Lower leg skin (tissue), 4 donors: ENCODE measurements around the gene STARD3. TPM values are rescaled to one million over a fixed set of nuclear protein-coding genes. Genes with fewer than 3 reads are reported as not detected.

Experiments
- DNase-seq, 2 donors: peaks; one replicate each; pipeline ENCODE4 v3.0.0-alpha.2; 2019; ENCODE audit warnings: low spot score in 2 of 2
- H3K4me3 ChIP-seq: fragments of 200-600 bp; sonication (generic); 2 replicates; pipeline ENCODE4 v1.5.1; 2017; ENCODE audit warnings: mild to moderate bottlenecking, low read depth; ENCODE audit not compliant: poor library complexity, severe bottlenecking
- CTCF ChIP-seq, 3 donors: fragments of 450-650 bp; IDR thresholded peaks; one replicate each; pipeline ENCODE4 v1.5.1; 2016; ENCODE audit warnings: antibody characterized with exemption in 3 of 3, mild to moderate bottlenecking in 3 of 3, moderate library complexity in 2 of 3
- POLR2A ChIP-seq, 2 donors: fragments of 450-650 bp; IDR thresholded peaks; one replicate each; pipeline ENCODE4 v1.6.1; 2016 to 2017; ENCODE audit warnings: antibody characterized with exemption in 2 of 2, mild to moderate bottlenecking in 1 of 2, moderate library complexity in 1 of 2
- WGBS, 2 donors: methylation state at CpG; one replicate each; pipeline ENCODE4 v1.1.5; 2018; 5-methylcytosine and 5-hydroxymethylcytosine counted together
- intact Hi-C: fragments of 100-400 bp; cut with DNase I; formaldehyde crosslinking; loops from one replicate; pipeline ENCODE4 v1.15.0; 2023; ENCODE audit warnings: low total_unique reads
- total RNA-seq, 4 donors: library from RNA; depleted of rRNA; stranded (reverse); fragments of >200 nt; gene quantifications; one replicate each; pipeline ENCODE4 v1.1.0, GENCODE V29; 2016

The STARD3 gene
- total RNA-seq, 4 donors from 2014 or later: 47.7 to 99.7 (median 65.7) TPM

- DNase-seq: peak; percentile 74 to 94
- peak within 1 kb of the TSS; percentile 68 for H3K4me3 ChIP-seq
- 4% methylated on average over 16 to 20 of the region's 20 CpGs for WGBS, 2 donors
- no peak for TF ChIP-seq POLR2A (IDR thresholded peaks at IDR 0.05)
- no peak for TF ChIP-seq CTCF (IDR thresholded peaks at IDR 0.05)
- intact Hi-C loops: no loop called here
These were observed 62.8 kb downstream of the STARD3 start, which contains the start of gene ERBB2 for GRCh38 chr17:39699818-39700147. ERBB2 (plus strand) TSS chr17:39700064; CDS start chr17:39700239, 175 bp downstream.

DNA sequence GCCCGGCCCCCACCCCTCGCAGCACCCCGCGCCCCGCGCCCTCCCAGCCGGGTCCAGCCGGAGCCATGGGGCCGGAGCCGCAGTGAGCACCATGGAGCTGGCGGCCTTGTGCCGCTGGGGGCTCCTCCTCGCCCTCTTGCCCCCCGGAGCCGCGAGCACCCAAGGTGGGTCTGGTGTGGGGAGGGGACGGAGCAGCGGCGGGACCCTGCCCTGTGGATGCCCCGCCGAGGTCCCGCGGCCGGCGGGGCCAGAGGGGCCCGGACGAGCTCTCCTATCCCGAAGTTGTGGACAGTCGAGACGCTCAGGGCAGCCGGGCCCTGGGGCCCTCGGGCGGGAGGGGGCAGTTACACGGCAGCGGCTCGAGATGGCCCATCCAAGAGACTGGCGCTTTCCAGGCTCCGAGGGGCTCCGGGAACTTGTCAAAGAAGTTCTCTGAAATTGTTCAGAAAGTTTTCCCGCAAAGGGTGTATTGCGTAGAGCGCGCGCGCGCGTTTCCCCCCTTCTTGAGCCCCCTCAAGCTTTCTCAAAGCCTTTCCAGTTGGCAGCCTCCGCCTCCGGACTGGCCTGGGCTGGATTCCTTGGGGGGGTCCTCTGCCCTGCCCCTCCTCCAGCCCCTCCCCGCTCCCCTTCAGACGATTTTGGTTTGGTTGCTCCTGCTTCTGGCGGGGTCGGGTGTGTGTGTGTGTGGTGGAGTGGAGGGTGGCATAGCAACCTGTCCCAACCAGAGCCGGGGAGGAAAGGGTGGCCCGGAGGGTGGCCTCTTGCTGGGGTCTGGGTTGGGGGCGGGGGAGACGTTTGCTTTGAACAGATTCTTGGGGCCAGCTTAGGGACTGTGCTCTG, 63.4 kb downstream of the STARD3 start:
- peak overlapping the region; percentile 68 for H3K4me3 ChIP-seq
- TF ChIP-seq CTCF (IDR thresholded peaks at IDR 0.05) (no peak), POLR2A (IDR thresholded peaks at IDR 0.05) (no peak)
- WGBS, 2 donors: 1 to 3% methylated on average over 18 to 51 of the region's 57 CpGs
- no peak for DNase-seq
- intact Hi-C loops: no loop called here

DNA sequence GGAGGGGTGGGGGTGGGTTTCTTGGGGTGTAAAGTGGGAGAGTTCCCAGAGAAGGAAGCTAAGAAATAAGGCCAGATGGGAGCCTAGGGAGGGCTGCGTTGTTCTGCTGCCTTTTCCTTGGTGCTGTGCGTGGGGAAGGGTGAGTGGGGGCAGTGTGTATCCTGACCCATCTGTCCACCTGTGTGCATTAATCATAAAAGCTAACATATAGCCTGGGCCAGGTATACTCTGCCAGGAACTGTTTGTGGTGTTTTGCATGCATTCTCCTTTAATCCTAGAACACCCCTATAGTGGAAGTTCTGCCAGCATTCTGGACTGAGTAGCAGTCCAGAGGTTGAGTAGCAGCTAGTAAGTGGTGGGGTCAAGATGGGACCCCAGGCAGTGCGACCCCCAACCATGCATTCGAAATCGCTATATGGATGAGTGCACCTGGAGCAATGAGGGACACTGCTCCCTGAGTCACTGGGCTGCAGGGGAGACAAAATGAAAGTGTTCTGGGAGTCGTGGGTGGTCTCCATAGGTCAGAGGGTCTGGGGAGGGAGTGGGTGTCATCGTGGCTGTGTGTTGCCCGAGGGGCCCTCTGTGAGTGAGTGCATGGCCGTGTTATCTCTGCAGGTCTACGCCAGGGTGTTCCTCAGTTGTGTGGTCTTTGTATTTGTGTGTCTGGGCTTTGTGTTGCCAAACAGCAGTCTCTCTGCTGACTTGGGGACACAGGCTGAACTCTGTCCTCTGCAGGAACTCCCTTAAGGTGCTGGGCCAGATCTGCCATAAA, 64.3 kb downstream of the STARD3 start:
- TF ChIP-seq POLR2A (IDR thresholded peaks at IDR 0.05) (no peak), CTCF (IDR thresholded peaks at IDR 0.05) (no peak)
- DNase-seq: no peak
- 32 to 43% methylated on average over 10 of the region's 10 CpGs for WGBS, 2 donors
- H3K4me3 ChIP-seq: peak overlapping the region; percentile 68
- intact Hi-C loops: no loop called here

DNA sequence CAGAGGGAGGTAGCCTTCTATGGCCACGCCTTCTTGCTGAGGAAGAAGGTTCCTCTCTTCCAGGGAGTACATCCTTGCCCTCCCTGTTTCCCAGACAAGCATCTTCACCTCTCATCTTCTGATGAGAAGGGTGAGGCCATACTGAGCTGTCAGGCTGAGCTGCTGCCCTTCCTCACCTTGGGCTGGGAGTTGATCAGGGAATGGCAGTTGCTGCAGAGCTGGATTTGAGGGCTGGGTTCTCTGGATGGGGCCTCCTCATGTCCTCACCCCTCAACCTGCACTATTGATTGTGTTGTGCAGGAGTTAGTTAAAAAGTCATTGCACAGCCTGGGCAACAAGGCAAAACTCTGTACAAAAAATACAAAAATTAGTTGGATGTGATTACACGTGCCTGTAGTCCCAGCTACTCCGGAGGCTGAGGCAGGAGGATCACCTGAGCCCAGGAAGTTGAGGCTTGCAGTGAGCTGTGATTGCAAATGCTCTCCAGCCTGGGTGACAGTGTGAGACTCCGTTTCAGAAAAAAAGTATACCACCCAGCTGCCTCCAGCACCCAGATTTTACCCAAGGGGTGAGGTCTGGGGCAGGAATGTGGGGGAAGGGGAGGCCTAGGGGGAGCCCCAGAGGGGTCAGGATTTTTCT, 65.0 kb downstream of the STARD3 start:
- DNase-seq: no peak
- no peak overlapping the region for H3K4me3 ChIP-seq
- intact Hi-C loops: no loop called here
- 59 to 63% methylated on average over 4 of the region's 4 CpGs for WGBS, 2 donors
- TF ChIP-seq CTCF (IDR thresholded peaks at IDR 0.05) (no peak), POLR2A (IDR thresholded peaks at IDR 0.05) (no peak)

DNA sequence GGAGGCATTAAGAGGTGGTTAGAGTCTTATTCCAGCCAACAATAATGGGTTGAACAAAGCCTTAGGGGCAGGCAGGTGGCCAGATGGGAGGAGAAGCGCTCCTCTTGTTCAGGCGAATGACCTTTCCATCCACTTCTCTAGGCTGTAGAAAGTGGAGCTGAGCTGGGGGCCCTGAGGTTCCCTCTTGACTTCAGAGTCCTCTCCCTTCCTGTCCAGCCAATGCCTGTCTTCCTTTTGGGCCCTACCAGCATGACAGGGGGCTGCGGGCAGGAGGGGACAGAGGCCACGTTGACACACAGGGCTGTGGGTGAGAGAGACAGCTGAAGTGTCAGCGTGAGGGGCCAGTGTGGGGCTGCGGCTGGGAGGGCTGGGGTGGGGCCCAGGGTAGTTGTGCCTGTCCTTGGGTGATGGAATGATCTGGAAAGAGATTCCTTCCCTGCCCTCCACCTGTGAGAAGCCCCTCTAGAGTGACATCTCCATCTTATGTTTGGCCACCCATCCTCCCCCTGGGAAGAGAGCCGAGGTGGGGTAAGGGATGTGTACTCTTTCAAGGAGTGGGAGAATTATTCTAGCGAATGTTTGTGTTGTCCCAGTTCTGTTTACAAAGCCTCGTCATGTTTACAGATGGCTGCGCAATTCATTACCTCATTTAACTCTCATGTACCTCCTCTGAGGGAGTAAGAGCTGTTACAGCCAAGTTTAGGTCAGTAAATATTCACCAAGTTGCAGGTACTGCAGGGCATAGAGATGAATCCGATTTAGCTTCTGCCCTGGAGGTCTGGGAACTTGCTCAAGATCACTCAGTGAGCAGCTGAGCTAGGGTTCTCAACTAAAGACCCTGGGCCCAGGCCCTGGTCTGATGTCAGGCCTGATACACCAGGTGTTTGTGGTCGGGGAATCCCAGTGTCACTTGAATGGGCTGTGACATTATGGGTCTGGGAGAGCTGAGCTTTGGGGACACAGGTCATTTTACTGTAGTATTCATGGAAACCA, 66.3 kb downstream of the STARD3 start:
- TF ChIP-seq POLR2A (IDR thresholded peaks at IDR 0.05) (no peak), CTCF (IDR thresholded peaks at IDR 0.05) (no peak)
- H3K4me3 ChIP-seq: no peak overlapping the region
- DNase-seq: no peak
- intact Hi-C loops: no loop called here
- WGBS, 2 donors: 60 to 66% methylated on average over 11 to 12 of the region's 12 CpGs
